Measurements from ENCODE around the gene TRIM33.
A peak's percentile ranks its signal among the peaks of the same experiment; 100 is the strongest.

Gene TRIM33

DNA sequence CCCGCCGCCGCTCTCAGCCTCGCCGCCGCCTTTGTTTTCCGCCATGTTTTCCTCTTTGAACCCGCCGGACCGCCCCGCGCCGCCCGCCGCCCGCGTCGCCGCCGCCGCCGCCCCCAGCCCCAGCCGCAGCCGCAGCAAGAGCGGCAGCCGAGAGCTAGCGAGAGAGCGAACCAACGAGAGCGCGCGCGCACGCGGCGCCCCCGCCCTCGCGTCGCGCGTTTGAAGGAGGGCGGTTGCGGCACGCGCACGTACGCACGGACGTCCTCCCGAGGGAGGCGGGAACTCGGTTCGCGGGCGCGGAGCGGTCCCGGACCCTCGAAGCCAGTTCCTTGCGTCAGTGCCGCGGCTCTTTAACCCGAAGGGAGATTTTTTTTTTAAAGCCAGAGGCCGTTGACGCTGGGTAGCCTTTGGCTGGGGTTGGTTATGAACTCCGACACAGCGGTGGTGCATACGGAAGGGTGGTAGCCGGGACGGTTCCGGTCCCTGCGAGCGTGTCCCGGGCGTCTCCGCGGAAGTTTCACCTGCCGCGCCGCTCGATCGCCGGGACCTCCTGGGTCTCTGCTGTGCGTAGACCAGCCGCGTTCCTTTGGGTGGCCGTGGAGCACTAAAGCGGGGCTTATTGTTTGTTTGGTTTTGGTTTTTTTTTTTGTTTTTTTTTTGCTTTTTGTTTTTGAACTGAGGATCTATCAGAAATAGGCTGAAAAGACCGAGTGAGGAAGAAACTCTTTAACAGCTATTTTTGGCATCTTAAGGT is at the start of gene TRIM33:
TRIM33 (minus strand) TSS at position 172 of the 754 bp plus-strand sequence; CDS start at position 45, 127 bp downstream.
- peak; percentile 64 for DNase-seq (ENCODE audit: low read depth)

DNA sequence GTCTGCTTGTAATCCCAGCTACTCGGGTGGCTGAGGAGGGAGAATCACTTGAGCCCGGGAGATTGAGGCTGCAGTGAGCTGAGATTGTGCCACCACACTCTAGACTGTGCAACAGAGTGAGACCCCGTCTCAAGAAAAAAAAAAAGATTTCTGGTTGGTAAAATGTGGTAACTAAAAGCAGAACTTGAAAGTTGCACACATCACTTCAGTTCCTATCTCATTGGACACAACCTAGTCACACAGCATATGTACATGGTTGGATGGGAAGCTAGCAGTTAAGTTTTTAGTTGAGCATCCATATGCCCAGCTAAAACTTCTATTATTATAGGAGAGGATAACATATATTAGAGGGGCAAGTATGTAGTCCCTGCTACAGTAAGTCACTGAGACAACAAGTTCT is 48.4 kb upstream of the TRIM33 start:
- DNase-seq (ENCODE audit: low read depth): no peak

DNA sequence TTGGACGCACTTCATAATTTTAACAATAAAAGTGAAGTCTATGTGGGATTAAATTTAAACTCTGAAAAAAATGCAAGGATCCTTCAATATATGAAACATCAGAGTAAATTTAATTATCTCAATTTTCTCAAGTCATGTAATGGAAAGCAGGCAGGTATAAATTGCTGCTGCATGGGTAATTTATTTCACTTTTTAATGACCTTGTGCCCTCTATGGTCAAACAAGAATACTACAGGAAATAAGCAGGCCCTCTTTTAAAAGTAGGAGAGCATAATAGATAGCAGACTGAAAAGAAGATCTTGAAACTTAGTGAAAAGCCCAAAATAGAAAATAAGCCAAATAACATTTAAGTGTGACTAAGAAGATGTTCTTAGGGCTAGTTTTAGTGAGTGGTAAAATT is 47.5 kb upstream of the TRIM33 start:
- no peak for DNase-seq (ENCODE audit: low read depth)

DNA sequence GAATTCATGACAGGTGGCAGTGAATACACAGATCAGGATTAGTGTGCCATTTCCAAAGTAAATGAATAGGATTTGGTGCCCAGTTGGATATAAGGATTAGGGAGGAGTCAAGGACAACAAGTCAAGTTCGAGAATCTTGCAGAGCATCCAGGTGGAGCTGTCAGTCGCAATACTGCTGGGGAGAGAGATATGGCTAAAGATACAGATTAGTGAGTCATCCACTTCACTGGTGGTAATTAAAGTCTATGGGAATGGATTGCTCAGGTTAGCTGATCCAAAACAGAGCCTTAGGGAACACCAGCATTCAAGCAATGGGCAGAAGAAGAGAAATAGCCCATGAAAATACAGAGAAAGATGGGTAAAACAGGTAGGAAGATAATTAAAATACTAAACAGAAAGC is 43.6 kb upstream of the TRIM33 start:
- no peak for DNase-seq (ENCODE audit: low read depth)

DNA sequence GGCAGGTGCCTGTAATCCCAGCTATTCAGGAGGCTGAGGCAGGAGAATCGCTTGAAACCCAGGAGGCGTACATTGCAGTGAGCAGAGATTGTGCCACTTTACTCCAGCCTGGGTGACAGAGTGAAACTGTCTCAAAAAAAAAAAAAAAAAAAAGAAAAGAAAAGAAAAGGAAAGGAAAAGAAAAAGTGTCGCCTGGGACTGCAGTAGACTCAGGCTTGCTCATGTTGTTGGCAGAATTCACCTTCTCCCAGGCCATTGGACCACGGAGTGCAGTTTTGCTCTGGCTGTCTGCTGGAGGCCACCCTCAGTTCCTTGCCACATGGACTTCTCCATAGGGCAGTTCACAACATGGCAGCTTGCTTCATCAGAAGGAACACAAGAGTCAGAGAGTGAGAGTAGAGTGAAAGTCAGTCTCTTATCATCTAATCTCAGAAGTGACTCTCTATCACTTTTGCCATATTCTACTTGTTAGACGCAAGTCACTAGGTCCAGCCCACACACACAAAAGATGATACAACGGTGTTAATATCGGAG is 41.2 kb upstream of the TRIM33 start:
- no peak for DNase-seq (ENCODE audit: low read depth)

DNA sequence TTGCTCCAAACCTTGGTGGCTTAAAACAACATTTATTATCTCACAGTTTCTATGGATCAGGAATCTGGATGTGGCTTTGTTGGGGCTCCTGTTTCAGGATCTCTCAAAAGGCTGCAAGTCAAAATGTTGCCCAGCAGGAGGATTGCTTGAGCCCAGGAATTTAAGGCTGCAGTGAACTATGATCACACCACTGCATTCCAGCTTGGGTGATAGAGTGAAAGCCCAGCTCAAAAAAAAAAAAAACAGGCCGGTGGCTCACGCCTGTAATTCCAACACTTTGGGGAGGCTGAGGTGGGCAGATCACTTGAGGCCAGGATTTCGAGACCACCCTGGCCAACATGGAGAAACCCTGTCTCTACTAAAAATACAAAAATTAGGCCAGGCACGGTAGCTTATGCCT is 40.4 kb upstream of the TRIM33 start:
- DNase-seq (ENCODE audit: low read depth): no peak

DNA sequence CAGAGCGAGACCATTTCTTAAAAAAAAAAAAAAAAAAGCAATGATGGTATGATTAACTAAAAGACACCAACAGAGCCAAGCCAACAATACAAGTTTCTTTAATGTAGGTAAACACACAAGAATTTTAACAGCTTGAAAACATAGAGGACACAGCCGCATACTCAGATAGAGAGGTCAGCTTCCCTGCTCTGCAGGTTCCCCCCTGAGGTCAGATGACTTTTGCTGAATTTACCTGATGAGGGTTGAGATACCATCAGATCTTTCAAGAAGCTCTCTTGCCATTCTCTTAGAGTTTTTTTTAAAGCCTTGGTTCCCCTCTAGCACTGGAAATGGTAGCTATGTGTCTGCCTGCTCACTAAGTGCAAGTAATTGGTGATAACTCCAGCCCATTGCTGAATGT is 39.3 kb upstream of the TRIM33 start:
- DNase-seq (ENCODE audit: low read depth): no peak

DNA sequence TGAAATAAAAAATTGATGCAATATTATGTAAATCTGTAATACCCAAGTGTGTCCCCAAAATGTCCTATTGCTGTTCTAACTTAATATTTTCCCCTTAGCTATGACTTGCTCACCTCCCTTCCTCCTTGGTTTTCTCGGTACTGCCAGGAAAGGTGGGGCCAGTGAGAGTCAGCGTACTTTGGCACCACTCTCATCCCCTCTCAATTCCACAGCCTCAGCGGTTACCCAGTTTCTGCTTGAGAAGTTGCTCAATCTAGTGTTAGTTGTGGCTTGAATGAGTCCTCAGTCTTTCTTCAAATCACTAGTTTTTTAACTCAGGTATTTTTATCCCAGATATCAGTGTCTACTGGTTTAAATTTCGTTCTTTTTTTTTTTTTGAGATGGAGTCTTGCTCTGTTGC is 38.1 kb upstream of the TRIM33 start:
- DNase-seq (ENCODE audit: low read depth): no peak

DNA sequence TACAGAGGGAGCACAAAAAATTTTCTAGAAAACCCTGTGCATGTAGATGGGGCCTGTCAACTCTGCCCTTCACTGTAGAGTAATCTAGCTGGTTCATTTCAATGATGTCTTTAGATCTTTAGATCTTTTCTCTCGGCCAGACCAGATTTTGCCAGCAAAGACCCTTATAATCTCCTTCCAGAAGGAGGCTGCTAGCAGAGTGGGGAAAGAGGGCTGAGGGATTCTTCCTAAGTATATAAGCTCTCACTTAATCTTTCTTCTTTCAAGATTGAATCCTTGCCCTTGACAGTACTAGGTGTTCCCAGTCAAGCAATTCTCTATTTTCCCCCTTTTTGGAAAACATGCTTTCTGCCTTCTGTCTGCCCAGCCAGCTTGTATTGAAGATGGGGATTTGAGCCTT is 36.1 kb upstream of the TRIM33 start:
- no peak for DNase-seq (ENCODE audit: low read depth)

DNA sequence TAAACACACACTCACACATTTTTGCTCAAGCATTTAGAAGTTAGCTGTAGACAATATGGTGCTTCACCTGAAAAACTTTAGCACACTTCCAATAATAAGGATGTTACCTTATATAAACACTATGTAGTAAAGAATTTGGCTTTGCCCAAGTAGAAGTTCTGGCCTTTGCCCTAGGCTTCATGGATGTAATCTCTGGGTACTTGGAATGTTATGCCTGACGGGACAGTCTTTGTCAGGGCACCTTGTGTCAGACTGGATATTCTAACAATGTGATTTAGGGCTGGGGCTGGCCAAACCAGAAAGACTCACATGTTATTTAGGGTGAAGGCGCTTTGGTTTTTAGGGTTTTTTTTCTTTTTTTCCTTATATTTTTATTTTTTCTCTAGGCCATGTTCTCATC is 34.8 kb upstream of the TRIM33 start:
- no peak for DNase-seq (ENCODE audit: low read depth)

DNA sequence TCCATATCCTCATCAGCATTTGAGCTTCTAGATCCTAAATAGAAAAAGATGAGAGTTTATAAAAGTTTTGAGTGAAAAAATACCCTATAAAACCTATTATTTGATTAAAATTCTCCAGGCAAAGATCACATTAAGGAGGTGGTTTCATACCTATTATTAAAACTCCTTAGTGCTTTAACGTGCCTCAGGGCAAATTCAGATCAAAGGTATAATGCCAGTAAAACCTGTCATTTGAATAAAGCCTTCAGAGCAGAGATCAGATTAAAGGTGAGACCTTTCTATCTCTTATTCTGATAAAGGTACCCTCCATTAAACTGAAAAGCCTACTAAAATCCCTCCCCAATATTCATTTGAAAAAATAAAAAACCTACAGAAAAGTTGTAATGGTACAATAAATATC is 34.3 kb upstream of the TRIM33 start:
- DNase-seq (ENCODE audit: low read depth): no peak

DNA sequence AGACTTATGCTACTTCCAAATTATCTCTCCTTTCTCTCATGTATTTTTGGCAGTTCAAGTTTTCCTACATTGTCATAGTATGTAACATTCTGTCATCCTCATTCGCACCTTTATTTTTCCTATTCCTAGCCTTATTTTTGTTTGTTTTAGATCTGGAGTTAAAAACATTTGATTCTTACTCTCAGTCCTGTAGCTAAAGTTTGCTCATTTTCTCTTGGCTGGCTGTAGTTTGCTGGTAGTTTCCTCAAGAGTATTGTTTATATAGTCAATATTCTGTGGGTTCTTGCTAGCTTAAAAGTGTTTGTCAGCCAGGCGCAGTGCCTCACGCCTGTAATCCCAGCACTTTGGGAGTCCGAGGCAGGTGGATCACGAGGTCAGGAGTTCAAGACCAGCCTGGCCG is 29.8 kb upstream of the TRIM33 start:
- DNase-seq (ENCODE audit: low read depth): no peak

DNA sequence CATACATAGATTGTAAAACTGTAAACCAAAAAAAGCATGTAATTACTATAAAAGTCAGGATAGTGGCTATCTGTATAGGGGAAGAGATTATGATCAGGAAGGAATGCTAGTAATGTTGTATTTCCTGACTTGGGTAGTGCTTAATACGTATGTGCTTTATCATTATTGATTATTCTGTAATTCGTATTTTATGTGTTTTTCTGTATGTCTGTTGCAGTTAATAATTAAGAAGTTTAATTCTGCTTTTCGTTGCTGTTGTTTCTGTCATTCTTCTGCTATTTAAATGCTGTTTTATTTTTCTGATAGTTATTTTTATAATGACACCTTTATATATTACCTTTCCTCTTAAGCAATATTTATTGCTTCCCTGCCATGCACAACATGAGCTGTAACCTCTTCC is 29.3 kb upstream of the TRIM33 start:
- DNase-seq (ENCODE audit: low read depth): no peak

DNA sequence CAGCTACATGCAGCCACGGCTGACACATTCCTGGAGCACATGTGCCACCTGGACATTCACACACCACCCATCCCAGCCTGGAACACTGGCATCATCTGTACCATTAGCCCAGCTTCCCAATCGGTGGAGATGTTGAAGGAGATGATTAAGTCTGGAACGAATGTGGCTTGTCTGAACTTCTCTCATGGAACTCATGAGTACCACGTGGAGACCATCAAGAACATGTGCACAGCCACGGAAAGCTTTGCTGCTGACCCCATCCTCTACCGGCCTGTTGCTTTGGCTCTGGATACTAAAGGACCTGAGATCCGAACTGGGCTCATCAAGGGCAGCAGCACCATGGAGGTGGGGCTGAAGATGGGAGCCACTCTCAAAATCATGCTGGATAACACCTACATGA is 25.0 kb upstream of the TRIM33 start:
- DNase-seq (ENCODE audit: low read depth): no peak

DNA sequence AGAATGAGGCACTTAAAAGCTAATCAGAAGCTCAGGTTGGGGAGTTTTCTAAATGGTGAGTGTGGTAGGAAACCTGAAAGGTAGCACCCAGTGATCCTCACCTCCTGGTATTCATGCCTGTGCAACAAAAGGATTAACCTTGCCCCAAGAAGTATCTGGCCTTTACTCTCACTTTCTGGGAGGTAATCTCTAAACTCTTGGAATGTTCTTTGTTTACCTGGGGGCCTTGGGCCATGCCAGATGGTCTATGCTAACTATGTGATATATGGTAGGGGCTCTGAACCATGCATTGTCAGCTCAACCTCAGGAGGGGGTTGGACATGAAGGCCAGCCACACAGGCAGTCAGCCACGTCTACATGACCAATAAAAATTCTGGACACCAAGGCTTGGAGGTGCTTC is 24.4 kb upstream of the TRIM33 start:
- no peak for DNase-seq (ENCODE audit: low read depth)

DNA sequence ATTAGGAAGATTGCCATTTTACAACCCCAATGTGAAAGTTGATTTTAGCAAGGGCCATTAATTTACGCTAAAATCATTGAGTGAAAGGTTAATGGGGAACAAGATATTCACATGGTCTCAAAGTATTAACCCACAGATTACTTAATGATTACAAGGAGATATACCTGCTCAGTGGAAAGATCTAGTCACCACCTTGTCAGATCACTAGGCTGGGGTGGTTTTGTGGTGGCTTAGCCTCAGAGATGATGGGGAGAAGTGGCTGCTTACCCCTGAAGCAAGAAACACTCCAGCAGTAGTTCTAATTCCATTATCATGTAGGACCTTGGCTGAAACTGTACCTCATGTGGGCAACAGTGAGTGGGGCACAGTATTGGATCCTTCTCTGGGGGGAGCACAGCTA is 20.1 kb upstream of the TRIM33 start:
- DNase-seq (ENCODE audit: low read depth): no peak

DNA sequence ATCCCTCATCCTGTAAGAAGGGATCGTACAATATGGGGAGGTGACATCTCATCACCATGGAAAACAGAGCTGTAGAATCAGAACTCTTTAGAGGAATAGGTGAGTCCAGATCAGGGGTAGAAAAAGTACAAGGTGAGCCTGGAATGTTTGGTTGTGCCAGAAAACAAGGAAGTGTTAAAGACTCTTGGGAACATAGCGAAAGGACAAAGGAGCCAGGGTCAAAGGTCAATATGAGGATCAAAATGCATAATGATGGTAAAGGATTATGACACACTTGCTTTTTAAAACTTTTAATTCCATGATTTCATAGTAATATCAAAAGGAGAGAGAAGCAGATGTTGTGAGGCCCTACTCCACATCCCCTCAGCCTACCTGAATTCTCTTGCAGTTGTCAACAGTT is 19.2 kb upstream of the TRIM33 start:
- no peak for DNase-seq (ENCODE audit: low read depth)

DNA sequence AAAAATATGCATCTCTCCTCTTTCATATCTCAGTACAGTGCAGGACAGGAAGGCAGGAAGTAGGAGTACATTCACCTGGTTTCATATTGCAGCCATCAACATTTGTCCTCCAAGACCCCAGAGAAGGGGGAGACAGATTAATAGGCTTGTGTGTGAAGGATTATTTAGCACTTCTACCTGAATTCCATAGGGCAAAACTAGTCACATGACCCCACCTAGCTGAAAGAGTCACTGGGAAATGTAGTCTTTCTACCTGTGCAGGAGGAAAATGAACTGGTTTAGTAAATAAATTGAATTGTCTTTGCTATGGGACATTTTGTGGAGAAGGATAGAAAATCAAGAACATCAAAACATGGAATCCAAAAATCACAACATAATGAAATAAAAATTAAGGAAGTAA is 13.9 kb upstream of the TRIM33 start:
- DNase-seq (ENCODE audit: low read depth): no peak

DNA sequence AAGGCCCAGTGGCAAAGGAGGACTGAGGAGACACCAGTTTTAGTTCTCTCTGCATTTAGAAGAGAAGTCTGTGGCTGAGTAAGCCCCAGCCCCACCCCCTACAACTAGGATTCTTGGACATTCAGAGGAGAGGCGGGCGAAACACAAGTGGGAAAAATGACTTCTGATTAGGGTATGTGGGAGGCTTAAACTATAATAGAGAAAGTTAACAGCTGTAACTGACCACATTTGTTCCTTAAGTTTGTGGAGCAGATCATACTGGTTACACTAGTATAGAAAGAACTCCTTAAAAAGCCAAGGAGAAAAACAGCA is 11.2 kb upstream of the TRIM33 start:
- DNase-seq (ENCODE audit: low read depth): no peak

DNA sequence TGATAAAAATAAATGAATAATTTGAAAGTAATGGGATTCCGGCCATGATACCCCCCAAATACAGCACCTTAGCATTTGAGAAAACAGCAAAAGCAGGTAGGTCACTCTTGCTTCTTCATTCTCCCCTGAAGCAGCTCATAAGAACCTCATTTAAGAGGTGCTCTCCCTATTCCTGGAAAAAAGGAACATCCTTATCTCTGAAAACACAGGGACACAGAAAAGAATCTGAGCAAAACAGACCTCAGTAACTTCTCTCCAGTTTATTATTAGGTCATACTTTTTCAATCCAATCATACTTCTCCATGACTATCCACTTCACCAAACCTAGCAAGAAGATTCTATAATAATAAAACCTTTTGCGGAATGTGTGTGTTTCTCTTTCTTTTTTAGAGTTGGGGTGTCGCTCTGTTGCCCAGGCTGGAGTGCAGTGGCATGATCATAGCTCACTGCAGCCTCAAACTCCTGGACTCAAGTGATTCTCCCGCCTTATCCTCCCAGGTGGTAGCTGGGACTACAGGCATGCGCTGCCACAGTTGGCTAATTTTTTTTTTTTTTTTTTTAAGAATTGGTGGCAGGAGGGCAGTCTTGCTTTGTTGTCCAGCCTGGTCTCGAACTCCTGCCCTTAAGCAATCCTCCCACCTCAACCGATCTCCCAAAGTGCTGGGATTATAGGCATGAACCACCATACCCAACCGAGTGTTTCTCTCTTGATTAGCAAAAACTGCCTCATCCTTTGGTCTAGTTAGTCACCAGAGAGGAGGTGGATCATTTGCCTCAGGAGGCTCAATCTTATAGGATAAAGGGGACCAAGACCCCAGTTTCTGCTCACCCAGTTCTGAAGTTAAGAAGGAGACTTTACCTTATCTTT is 10.6 kb upstream of the TRIM33 start:
- DNase-seq (ENCODE audit: low read depth): no peak

DNA sequence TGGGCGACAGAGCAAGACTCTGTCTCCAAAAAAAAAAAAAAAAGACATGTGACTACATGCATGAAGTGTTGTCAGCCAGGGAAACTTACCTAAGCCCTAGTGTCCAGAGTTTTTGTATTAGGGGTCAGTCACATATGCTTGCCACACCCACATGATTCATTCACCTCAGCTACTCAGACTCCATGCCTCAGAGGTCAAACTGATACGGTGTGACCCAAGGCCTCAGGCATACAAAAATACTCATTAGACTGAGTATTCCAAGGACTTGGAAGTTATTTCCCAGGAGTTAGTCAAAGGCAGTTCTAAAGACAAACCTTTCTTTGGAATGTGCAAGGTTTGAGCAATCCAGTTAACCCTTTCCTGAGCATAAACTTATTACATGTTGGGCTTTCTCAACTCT is 6.3 kb upstream of the TRIM33 start:
- no peak for DNase-seq (ENCODE audit: low read depth)

DNA sequence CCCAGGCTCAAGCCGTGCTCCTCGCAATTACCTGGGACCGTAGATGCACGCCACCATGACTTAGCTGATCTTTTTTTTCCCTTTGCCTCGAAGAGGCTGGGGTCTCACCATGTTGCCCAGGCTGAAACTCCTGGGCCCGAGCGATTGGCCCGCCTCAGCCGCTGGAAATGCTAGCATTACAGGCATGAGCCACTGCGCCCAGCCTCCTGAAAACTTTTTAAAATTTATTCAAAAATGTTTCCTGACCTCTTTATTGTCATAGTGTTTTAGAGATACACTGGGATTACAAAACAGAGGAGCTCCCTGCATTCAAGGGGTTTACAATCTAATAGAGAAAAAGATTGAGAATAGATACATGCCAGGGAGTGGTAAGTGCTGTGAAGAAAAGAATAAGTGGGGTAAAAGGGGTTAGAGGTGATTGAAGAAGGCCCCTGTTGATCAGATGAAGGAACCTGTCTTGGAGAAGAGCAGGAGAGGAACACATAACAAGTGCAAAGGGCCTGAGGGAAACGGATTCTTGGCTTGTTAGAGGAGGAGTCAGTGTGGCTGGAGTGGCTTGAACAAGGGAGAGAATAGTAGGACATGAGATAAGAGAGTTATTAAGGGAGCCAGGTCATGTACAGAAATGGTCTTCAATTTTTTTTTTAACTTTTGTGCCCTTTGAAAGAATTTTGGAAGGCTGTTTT is 1.7 kb upstream of the TRIM33 start:
- DNase-seq (ENCODE audit: low read depth): no peak

All from GM04503 (cell line).